OCI-LY1 (cell line): Measurements from ENCODE around the gene DENND1A.

Experiments used
- EZH2 ChIP-seq: fragments of 200-600 bp; sonication (generic), shearing (Covaris generic); IDR thresholded peaks from 2 replicates; pipeline ENCODE4 v1.8.0; 2017; ENCODE audit warnings: borderline replicate concordance, mixed run types, mild to moderate bottlenecking, antibody characterized with exemption, low read length, moderate library complexity, mixed read lengths
- TF ChIP-seq, protein P1 (sequence below): fragments of 200-600 bp; sonication (generic), shearing (Covaris generic); IDR thresholded peaks from 2 replicates; pipeline ENCODE4 v1.5.1; 2017; ENCODE audit warnings: mild to moderate bottlenecking, antibody characterized with exemption, low read length, moderate library complexity, mixed read lengths

- TF ChIP-seq, protein P1, sequence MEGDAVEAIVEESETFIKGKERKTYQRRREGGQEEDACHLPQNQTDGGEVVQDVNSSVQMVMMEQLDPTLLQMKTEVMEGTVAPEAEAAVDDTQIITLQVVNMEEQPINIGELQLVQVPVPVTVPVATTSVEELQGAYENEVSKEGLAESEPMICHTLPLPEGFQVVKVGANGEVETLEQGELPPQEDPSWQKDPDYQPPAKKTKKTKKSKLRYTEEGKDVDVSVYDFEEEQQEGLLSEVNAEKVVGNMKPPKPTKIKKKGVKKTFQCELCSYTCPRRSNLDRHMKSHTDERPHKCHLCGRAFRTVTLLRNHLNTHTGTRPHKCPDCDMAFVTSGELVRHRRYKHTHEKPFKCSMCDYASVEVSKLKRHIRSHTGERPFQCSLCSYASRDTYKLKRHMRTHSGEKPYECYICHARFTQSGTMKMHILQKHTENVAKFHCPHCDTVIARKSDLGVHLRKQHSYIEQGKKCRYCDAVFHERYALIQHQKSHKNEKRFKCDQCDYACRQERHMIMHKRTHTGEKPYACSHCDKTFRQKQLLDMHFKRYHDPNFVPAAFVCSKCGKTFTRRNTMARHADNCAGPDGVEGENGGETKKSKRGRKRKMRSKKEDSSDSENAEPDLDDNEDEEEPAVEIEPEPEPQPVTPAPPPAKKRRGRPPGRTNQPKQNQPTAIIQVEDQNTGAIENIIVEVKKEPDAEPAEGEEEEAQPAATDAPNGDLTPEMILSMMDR: no peak
- TF ChIP-seq EZH2: no peak
Measured at GRCh38 chr9:123792501-123792900, 137.4 kb downstream of the DENND1A start.
